C4-2B (cell line): Measurements from ENCODE around the gene GAB1.

ENCODE experiments used
- CTCF ChIP-seq: fragments of 450-650 bp; conservative IDR thresholded peaks from 2 replicates; pipeline ENCODE4 v1.5.1; 2017; ENCODE audit warnings: mild to moderate bottlenecking
- ZFX ChIP-seq: fragments of 450-650 bp; IDR thresholded peaks from 2 replicates; pipeline ENCODE4 v1.6.1; 2017

GRCh38 chr4:143420227-143420626 is 83.6 kb downstream of the GAB1 start:
- TF ChIP-seq CTCF (no peak), ZFX (no peak)
